Activated B cell treated with CpG ODN at 0.5 μM for 24 hours (primary cell): ENCODE data around the gene CCDC40. TPM values are rescaled to one million over a fixed set of nuclear protein-coding genes. Genes with fewer than 3 reads are reported as not detected.
A peak's percentile ranks its signal among the peaks of the same experiment; 100 is the strongest.

Experiments
- ATAC-seq: fragments of 200-7000 bp; cut with Tn5 transposase; one replicate; pipeline ENCODE4 v1.10.0; 2021; ENCODE audit warnings: low read depth, mild to moderate bottlenecking, moderate library complexity
- CTCF ChIA-PET: fragments of 350-600 bp; sonication (Branson Sonifier 250); formaldehyde crosslinking; loops from one replicate; lab custom pipeline; 2021; ENCODE audit warnings: antibody characterized with exemption; lab: Charles Lee
- POLR2A ChIA-PET: fragments of 350-600 bp; sonication (Branson Sonifier 250); formaldehyde crosslinking; loops from one replicate; lab custom pipeline; 2021; ENCODE audit warnings: antibody characterized with exemption; lab: Charles Lee
- DNase-seq: peaks from one replicate; pipeline ENCODE4 v3.0.0; 2022
- H3K27ac Mint-ChIP-seq: one replicate; pipeline ENCODE4 v1.8.0; 2020; ENCODE audit warnings: mixed read lengths
- H3K27me3 Mint-ChIP-seq: one replicate; pipeline ENCODE4 v1.8.0; 2021; ENCODE audit warnings: mixed read lengths
- H3K36me3 Mint-ChIP-seq: one replicate; pipeline ENCODE4 v1.8.0; 2021; ENCODE audit warnings: low read depth, mixed read lengths
- H3K4me1 Mint-ChIP-seq: one replicate; pipeline ENCODE4 v1.8.0; 2021; ENCODE audit warnings: mixed read lengths
- H3K4me3 Mint-ChIP-seq: one replicate; pipeline ENCODE4 v1.8.0; 2020; ENCODE audit warnings: mild to moderate bottlenecking, mixed read lengths
- H3K9me3 Mint-ChIP-seq: one replicate; pipeline ENCODE4 v1.8.0; 2020; ENCODE audit warnings: mixed read lengths
- intact Hi-C: fragments of 100-400 bp; cut with micrococcal nuclease; formaldehyde crosslinking; loops from one replicate; pipeline ENCODE4 v1.15.1; 2024
- total RNA-seq: library from RNA; stranded (reverse); gene quantifications from 2 replicates; pipeline ENCODE4 v1.2.3, GENCODE V29; 2022
- TF ChIP-seq, protein P1 (sequence below): fragments of 200-600 bp; IDR thresholded peaks from one replicate; pipeline ENCODE4 v1.8.0; 2022; ENCODE audit warnings: antibody characterized with exemption, mild to moderate bottlenecking

The CCDC40 gene
- total RNA-seq, 1 donor from 2014 or later, result 0.55 TPM

DNA sequence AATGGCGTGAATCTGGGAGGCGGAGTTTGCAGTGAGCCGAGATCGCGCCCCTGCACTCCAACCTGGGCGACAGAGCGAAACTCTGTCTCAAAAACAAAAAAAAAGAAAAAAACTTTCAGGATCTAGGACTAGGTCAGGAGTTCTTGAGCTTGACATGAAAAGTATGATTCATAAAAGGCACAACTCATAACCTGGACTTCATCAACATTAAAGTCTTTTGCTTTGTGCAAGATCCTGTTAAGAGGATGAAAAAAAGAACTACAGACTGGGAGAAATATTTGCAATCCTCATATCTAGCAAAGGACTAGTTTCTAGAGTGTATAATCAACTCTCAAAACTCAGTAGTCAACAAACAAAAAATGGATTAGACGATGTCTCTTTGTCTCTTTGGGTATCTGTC, 40.7 kb upstream of the CCDC40 start:
- Mint-ChIP-seq H3K9me3 (no peaks in the 10 kb centered on the region), H3K27ac (peak overlapping the region; percentile 93), H3K4me3 (no peak overlapping the region), H3K4me1 (peaks cover 54% of the 10 kb centered on the region), H3K27me3 (peaks cover 2% of the 10 kb centered on the region), H3K36me3 (no peaks in the 10 kb centered on the region)
- ChIA-PET CTCF (interaction anchor here (1.0 to 1.5 kb wide), 2 partner anchors 9 to 25 kb away, joined by 3 to 5 read pairs; no protein-coding TSS in a partner anchor), POLR2A (no interaction called here)
- ATAC-seq, result no peak
- no peak for DNase-seq
- TF ChIP-seq, protein P1, sequence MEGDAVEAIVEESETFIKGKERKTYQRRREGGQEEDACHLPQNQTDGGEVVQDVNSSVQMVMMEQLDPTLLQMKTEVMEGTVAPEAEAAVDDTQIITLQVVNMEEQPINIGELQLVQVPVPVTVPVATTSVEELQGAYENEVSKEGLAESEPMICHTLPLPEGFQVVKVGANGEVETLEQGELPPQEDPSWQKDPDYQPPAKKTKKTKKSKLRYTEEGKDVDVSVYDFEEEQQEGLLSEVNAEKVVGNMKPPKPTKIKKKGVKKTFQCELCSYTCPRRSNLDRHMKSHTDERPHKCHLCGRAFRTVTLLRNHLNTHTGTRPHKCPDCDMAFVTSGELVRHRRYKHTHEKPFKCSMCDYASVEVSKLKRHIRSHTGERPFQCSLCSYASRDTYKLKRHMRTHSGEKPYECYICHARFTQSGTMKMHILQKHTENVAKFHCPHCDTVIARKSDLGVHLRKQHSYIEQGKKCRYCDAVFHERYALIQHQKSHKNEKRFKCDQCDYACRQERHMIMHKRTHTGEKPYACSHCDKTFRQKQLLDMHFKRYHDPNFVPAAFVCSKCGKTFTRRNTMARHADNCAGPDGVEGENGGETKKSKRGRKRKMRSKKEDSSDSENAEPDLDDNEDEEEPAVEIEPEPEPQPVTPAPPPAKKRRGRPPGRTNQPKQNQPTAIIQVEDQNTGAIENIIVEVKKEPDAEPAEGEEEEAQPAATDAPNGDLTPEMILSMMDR, result no peak
- intact Hi-C loops, result loop anchor here (2.0 kb wide), 2 partner anchors 65 to 157 kb away; partner anchors contain the start of gene CBX4

DNA sequence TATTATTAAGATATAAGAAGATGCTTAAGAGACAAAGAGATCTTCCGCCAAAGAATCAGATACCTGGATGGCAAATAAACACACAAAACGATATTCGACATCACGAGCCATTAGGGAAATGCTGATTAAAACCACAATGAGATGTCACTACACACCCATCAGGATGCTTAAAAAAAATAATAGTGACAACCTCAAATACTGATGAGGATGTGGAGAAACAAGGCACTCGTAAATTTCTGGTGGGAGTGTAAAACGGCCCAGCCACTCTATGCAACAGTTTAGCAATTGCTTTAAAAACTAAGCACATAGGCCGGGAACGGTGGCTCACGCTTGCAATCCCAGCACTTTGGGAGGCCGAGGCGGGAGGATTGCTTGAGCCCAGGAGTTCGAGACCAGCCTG, 40.2 kb upstream of the CCDC40 start:
- ATAC-seq, result no peak
- H3K4me3 Mint-ChIP-seq, result no peak overlapping the region
- peaks cover 2% of the 10 kb centered on the region for H3K27me3 Mint-ChIP-seq
- peaks cover 49% of the 10 kb centered on the region for H3K4me1 Mint-ChIP-seq
- DNase-seq, result no peak
- H3K9me3 Mint-ChIP-seq, result no peaks in the 10 kb centered on the region
- peak overlapping the region; percentile 93 for H3K27ac Mint-ChIP-seq
- intact Hi-C loops, result loop anchor here (2.0 kb wide), 2 partner anchors 65 to 157 kb away; partner anchors contain the start of gene CBX4
- POLR2A ChIA-PET, result interaction anchor here (0.6 to 1.3 kb wide), 6 partner anchors 59 to 200 kb away, joined by 3 to 11 read pairs (median 4); no protein-coding TSS in a partner anchor
- no peaks in the 10 kb centered on the region for H3K36me3 Mint-ChIP-seq
- CTCF ChIA-PET, result interaction anchor here (0.6 to 1.3 kb wide), 5 partner anchors 9 to 252 kb away, joined by 3 to 7 read pairs (median 4); no protein-coding TSS in a partner anchor
- TF ChIP-seq, protein P1, result no peak

DNA sequence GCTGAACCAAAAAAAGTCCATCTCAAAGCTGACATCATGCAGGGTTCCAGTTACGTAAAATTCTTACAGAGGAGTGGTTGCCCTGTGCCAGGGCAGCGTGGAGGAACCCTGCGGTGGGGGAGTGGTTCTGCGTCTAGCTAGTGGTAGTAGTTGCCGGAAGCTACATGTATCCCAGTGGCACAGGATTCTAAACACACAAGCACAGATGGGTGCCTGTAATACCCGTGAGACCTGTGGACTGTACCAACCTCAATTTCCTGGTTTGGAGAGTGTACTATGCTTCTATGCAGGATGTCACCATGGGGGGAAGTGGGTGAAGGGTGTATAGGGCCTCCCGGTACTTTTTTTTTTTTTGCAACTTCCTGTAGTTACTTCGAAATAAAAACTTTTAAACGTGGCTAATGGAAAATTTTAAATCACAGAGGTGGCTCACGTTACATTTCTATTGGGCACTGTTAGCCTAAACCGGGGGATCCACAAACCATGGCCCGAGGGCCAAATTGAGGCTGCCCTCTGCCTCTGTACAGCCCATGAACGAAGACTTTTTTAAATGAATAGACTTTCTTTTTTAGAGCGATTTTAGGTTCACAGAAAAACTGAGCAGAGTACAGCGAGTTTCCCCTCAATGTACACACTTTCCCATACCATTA, 39.3 kb upstream of the CCDC40 start:
- Mint-ChIP-seq H3K9me3 (no peaks in the 10 kb centered on the region), H3K27me3 (peaks cover 2% of the 10 kb centered on the region), H3K36me3 (no peaks in the 10 kb centered on the region), H3K4me3 (peak overlapping the region; percentile 68), H3K27ac (peak overlapping the region; percentile 93), H3K4me1 (peaks cover 46% of the 10 kb centered on the region)
- ATAC-seq (peak; percentile 97), DNase-seq (peak; percentile 41)
- ChIA-PET CTCF (interaction anchor here (0.6 to 1.3 kb wide), 5 partner anchors 8 to 253 kb away, joined by 3 to 7 read pairs (median 4); no protein-coding TSS in a partner anchor), POLR2A (interaction anchor here (0.6 to 1.3 kb wide), 8 partner anchors 60 to 201 kb away, joined by 3 to 11 read pairs (median 4); no protein-coding TSS in a partner anchor)
- intact Hi-C loops, result loop anchor here (2.0 kb wide), 2 partner anchors 66 to 158 kb away; partner anchors contain the start of gene CBX4
- TF ChIP-seq, protein P1, result no peak

DNA sequence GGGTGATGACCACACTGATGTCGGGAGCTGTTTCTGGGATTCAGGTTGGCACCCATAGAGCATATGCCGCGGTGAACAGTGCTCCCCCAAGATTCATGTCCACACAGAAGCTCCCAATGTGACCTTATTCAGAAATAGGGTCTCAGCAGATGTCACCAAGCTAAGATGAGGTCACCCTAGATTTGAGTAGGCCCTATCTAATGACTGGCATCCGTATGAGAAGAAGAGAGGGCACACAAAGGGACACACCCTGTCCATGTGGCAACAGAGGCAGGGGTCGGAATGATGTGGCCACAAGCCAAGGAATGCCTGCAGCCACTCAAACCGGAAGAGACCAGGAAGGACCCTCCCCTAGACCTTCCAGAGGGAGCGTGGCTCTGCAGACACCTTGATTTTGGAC, 36.3 kb upstream of the CCDC40 start:
- Mint-ChIP-seq H3K9me3 (no peaks in the 10 kb centered on the region), H3K27me3 (no peaks in the 10 kb centered on the region), H3K27ac (no peak overlapping the region), H3K4me1 (peaks cover 25% of the 10 kb centered on the region), H3K4me3 (no peak overlapping the region), H3K36me3 (no peaks in the 10 kb centered on the region)
- POLR2A ChIA-PET, result no interaction called here
- DNase-seq (no peak), ATAC-seq (no peak)
- intact Hi-C loops, result loop anchor here (10.0 kb wide), 1 partner anchor 255 kb away; no protein-coding TSS in a partner anchor
- TF ChIP-seq, protein P1, result no peak
- CTCF ChIA-PET, result no interaction called here
